ENCODE results near the gene CLIC5. TPM values are rescaled to one million over a fixed set of nuclear protein-coding genes. Genes with fewer than 3 reads are reported as not detected.

CLIC5 gene
- total RNA-seq, 2 donors from 2014 or later, result 2.2 to 2.6 TPM

- TF ChIP-seq CTCF (IDR thresholded peaks at IDR 0.05), result no peak
- Histone ChIP-seq H3K9me3 (no peaks in the 10 kb centered on the region), H3K27ac (no peak overlapping the region), H3K4me3 (no peak overlapping the region), H3K4me1 (ENCODE audit: control insufficient read depth in 1 of 2, low read depth in 2 of 2) (no peaks in the 10 kb centered on the region), H3K36me3 (no peaks in the 10 kb centered on the region), H3K27me3 (replicated peaks; ENCODE audit: insufficient read depth) (no peaks in the 10 kb centered on the region)
- no peak for ATAC-seq (ENCODE audit: insufficient number of reproducible peaks, low FRiP score, low read depth)
- DNase-seq (ENCODE audit: low spot score), result no peak
These were observed 49.3 kb downstream of the CLIC5 start for GRCh38 chr6:45966340-45966739.

DNA sequence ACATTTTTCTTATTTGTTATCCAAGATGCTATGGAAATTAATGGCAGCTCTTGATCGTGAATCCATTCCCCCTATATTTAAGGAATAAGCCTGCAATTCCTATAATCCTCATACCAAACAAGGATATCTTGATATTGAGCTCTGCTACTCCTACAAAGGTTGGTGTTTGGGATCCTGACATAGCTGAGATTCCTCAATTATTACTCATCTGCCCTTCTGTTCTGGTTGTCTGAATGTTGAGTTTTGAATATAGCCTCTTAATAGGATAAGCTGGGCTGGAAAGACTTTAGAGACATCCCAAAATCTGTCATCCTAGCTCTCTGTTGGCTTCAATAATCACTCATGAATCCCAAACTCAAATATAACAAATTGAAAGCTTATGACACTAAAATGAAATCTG is 49.9 kb downstream of the CLIC5 start:
- H3K27me3 ChIP-seq (replicated peaks; ENCODE audit: insufficient read depth), result no peaks in the 10 kb centered on the region
- H3K27ac ChIP-seq, result no peak overlapping the region
- no peak overlapping the region for H3K4me3 ChIP-seq
- H3K9me3 ChIP-seq, result no peaks in the 10 kb centered on the region
- H3K4me1 ChIP-seq (ENCODE audit: control insufficient read depth in 1 of 2, low read depth in 2 of 2), result no peaks in the 10 kb centered on the region
- DNase-seq (ENCODE audit: low spot score) (no peak), ATAC-seq (ENCODE audit: insufficient number of reproducible peaks, low FRiP score, low read depth) (no peak)
- no peaks in the 10 kb centered on the region for H3K36me3 ChIP-seq
- TF ChIP-seq CTCF (IDR thresholded peaks at IDR 0.05), result no peak

GRCh38 chr6:45965007-45965406 is 50.7 kb downstream of the CLIC5 start:
- Histone ChIP-seq H3K27me3 (replicated peaks; ENCODE audit: insufficient read depth) (no peaks in the 10 kb centered on the region), H3K4me3 (no peak overlapping the region), H3K27ac (no peak overlapping the region), H3K9me3 (no peaks in the 10 kb centered on the region), H3K4me1 (ENCODE audit: control insufficient read depth in 1 of 2, low read depth in 2 of 2) (no peaks in the 10 kb centered on the region), H3K36me3 (no peaks in the 10 kb centered on the region)
- no peak for ATAC-seq (ENCODE audit: insufficient number of reproducible peaks, low FRiP score, low read depth)
- TF ChIP-seq CTCF (IDR thresholded peaks at IDR 0.05), result no peak
- DNase-seq (ENCODE audit: low spot score), result no peak

DNA sequence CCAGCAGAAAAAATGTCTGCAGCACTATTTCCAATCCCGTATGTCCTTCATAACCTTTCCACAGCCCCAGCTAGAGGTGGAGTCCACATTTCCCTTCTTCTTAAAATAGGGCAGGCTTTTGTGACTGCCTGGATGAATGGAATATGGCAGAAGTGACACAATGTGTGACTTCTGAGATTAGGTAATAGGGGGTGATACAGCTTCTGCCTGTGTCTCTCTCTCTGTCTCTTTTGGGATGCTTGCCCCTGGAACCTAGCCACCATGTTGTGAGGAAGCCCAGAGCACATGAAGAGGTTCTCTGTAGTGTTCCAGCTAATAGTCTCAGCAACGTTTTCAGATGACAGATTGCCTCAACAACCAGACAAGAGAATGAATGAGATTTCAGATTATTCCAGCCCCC is 51.4 kb downstream of the CLIC5 start:
- Histone ChIP-seq H3K9me3 (no peaks in the 10 kb centered on the region), H3K36me3 (no peaks in the 10 kb centered on the region), H3K4me1 (ENCODE audit: control insufficient read depth in 1 of 2, low read depth in 2 of 2) (no peaks in the 10 kb centered on the region), H3K27me3 (replicated peaks; ENCODE audit: insufficient read depth) (no peaks in the 10 kb centered on the region), H3K27ac (no peak overlapping the region), H3K4me3 (no peak overlapping the region)
- no peak for TF ChIP-seq CTCF (IDR thresholded peaks at IDR 0.05)
- ATAC-seq (ENCODE audit: insufficient number of reproducible peaks, low FRiP score, low read depth), result no peak
- DNase-seq (ENCODE audit: low spot score), result no peak

DNA sequence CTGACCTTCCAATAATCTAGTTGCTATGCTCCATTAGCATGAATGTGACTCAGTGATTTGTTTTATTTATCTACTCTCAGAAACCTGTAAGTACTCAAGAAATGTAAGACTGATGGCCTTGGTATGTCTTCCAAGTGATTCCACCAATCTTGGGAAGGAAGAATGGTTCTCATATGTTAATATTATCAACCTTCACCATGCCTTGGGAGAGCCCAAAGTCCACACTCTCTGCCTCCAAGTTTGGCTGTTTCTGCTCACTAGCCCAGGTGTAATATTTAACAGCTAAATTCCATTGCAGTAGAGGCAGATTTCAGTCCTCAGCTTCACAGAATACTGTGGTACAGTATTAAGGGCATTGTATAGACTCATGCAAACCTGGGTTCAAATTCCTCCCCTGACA is 51.8 kb downstream of the CLIC5 start:
- no peak for DNase-seq (ENCODE audit: low spot score)
- Histone ChIP-seq H3K27ac (no peak overlapping the region), H3K27me3 (replicated peaks; ENCODE audit: insufficient read depth) (no peaks in the 10 kb centered on the region), H3K4me1 (ENCODE audit: control insufficient read depth in 1 of 2, low read depth in 2 of 2) (no peaks in the 10 kb centered on the region), H3K4me3 (no peak overlapping the region), H3K36me3 (no peaks in the 10 kb centered on the region), H3K9me3 (no peaks in the 10 kb centered on the region)
- no peak for ATAC-seq (ENCODE audit: insufficient number of reproducible peaks, low FRiP score, low read depth)
- TF ChIP-seq CTCF (IDR thresholded peaks at IDR 0.05), result no peak

Measured in thoracic aorta (tissue), 2 donors.